ACC112 (cell line): ENCODE results near the gene MAGI1.

Experiments
- H2AFZ ChIP-seq: fragments of 200-600 bp; sonication (generic); one replicate; pipeline ENCODE4 v1.6.0; 2017; ENCODE audit warnings: antibody characterized with exemption, low read length; ENCODE audit not compliant: unreplicated experiment
- H3K27ac ChIP-seq: fragments of 200-600 bp; sonication (generic); 2 replicates; pipeline ENCODE4 v1.5.1; 2014; ENCODE audit warnings: low read depth, mild to moderate bottlenecking, antibody characterized with exemption, low read length, moderate library complexity
- H3K27me3 ChIP-seq: fragments of 200-600 bp; sonication (generic); 2 replicates; pipeline ENCODE4 v1.6.1; 2014; ENCODE audit warnings: mild to moderate bottlenecking, antibody characterized with exemption, low read length, moderate library complexity, mixed read lengths; ENCODE audit not compliant: insufficient read depth
- H3K36me3 ChIP-seq: fragments of 200-600 bp; sonication (generic); 2 replicates; pipeline ENCODE4 v1.6.1; 2016; ENCODE audit warnings: mild to moderate bottlenecking, antibody characterized with exemption, low read length, moderate library complexity, mixed read lengths; ENCODE audit not compliant: insufficient read depth
- H3K4me1 ChIP-seq: fragments of 200-600 bp; sonication (generic); one replicate; pipeline ENCODE4 v1.6.1; 2016; ENCODE audit warnings: low read length, mixed read lengths; ENCODE audit not compliant: insufficient read depth, unreplicated experiment, control insufficient read depth
- H3K4me3 ChIP-seq: fragments of 200-600 bp; sonication (generic); 2 replicates; pipeline ENCODE4 v1.5.1; 2014; ENCODE audit warnings: mild to moderate bottlenecking, low read depth, low read length
- H3K79me2 ChIP-seq: fragments of 200-600 bp; sonication (generic); one replicate; pipeline ENCODE4 v1.6.0; 2016; ENCODE audit warnings: low read length; ENCODE audit not compliant: control insufficient read depth, unreplicated experiment, insufficient read depth

Gene MAGI1

GRCh38 chr3:65584002-65584401 is 454.7 kb downstream of the MAGI1 start:
- Histone ChIP-seq H3K27me3 (no peaks in the 10 kb centered on the region), H3K79me2 (no peaks in the 10 kb centered on the region), H2AFZ (no peak overlapping the region)

GRCh38 chr3:65583188-65583587 is 455.5 kb downstream of the MAGI1 start:
- Histone ChIP-seq H3K27ac (no peak overlapping the region), H3K79me2 (no peaks in the 10 kb centered on the region), H3K36me3 (no peaks in the 10 kb centered on the region), H3K27me3 (no peaks in the 10 kb centered on the region), H2AFZ (no peak overlapping the region), H3K4me3 (no peak overlapping the region), H3K4me1 (no peaks in the 10 kb centered on the region)

More at GRCh38 chr3:65584002-65584401, 454.7 kb downstream of the MAGI1 start:
- H3K27ac ChIP-seq: no peak overlapping the region
- H3K4me1 ChIP-seq: no peaks in the 10 kb centered on the region
- H3K36me3 ChIP-seq: no peaks in the 10 kb centered on the region
- H3K4me3 ChIP-seq: no peak overlapping the region

- Histone ChIP-seq H3K27ac (no peak overlapping the region), H3K4me3 (no peak overlapping the region), H3K36me3 (no peaks in the 10 kb centered on the region), H3K27me3 (no peaks in the 10 kb centered on the region), H3K4me1 (no peaks in the 10 kb centered on the region), H2AFZ (no peak overlapping the region), H3K79me2 (no peaks in the 10 kb centered on the region)
Observed at GRCh38 chr3:65582012-65582717, 456.6 kb downstream of the MAGI1 start.

GRCh38 chr3:65581313-65581712 is 457.4 kb downstream of the MAGI1 start:
- Histone ChIP-seq H3K36me3 (no peaks in the 10 kb centered on the region), H3K27ac (no peak overlapping the region), H2AFZ (no peak overlapping the region), H3K4me1 (peaks cover 8% of the 10 kb centered on the region), H3K27me3 (no peaks in the 10 kb centered on the region), H3K79me2 (no peaks in the 10 kb centered on the region), H3K4me3 (no peak overlapping the region)

- Histone ChIP-seq H3K27me3 (no peaks in the 10 kb centered on the region), H2AFZ (no peak overlapping the region), H3K36me3 (no peaks in the 10 kb centered on the region; the same call in 1 of the 2 replicates), H3K4me3 (no peak overlapping the region), H3K27ac (no peak overlapping the region), H3K4me1 (peaks cover 26% of the 10 kb centered on the region), H3K79me2 (no peaks in the 10 kb centered on the region)
Observed at GRCh38 chr3:65578861-65579260, 459.9 kb downstream of the MAGI1 start.

- Histone ChIP-seq H3K27ac (no peak overlapping the region), H3K27me3 (no peaks in the 10 kb centered on the region), H3K4me1 (peaks cover 26% of the 10 kb centered on the region), H2AFZ (no peak overlapping the region), H3K36me3 (peaks cover 5% of the 10 kb centered on the region; the same call in 1 of the 2 replicates), H3K79me2 (no peaks in the 10 kb centered on the region), H3K4me3 (no peak overlapping the region)
Observed at GRCh38 chr3:65577843-65578430, 460.8 kb downstream of the MAGI1 start.

- peak overlapping the region; percentile 88 for H3K27ac ChIP-seq
- no peaks in the 10 kb centered on the region for H3K79me2 ChIP-seq
- H2AFZ ChIP-seq: no peak overlapping the region
Observed at GRCh38 chr3:65576966-65577365, 461.8 kb downstream of the MAGI1 start.

GRCh38 chr3:65576228-65576627 is 462.5 kb downstream of the MAGI1 start:
- Histone ChIP-seq H2AFZ (no peak overlapping the region), H3K4me3 (peak overlapping the region; percentile 36; the same call in 1 of the 2 replicates), H3K36me3 (peaks cover 5% of the 10 kb centered on the region; the same call in 1 of the 2 replicates), H3K79me2 (no peaks in the 10 kb centered on the region), H3K27me3 (no peaks in the 10 kb centered on the region), H3K27ac (peak overlapping the region; percentile 88), H3K4me1 (peaks cover 26% of the 10 kb centered on the region)

More at GRCh38 chr3:65576966-65577365, 461.8 kb downstream of the MAGI1 start:
- Histone ChIP-seq H3K4me3 (peak overlapping the region; percentile 36; the same call in 1 of the 2 replicates), H3K4me1 (peaks cover 26% of the 10 kb centered on the region), H3K27me3 (no peaks in the 10 kb centered on the region), H3K36me3 (peaks cover 5% of the 10 kb centered on the region; the same call in 1 of the 2 replicates)

GRCh38 chr3:65575376-65575840 is 463.3 kb downstream of the MAGI1 start:
- no peaks in the 10 kb centered on the region for H3K27me3 ChIP-seq
- peak overlapping the region; percentile 88 for H3K27ac ChIP-seq
- peak overlapping the region; percentile 70 for H2AFZ ChIP-seq
- peaks cover 5% of the 10 kb centered on the region; the same call in 1 of the 2 replicates for H3K36me3 ChIP-seq
- H3K4me1 ChIP-seq: peaks cover 26% of the 10 kb centered on the region
- H3K79me2 ChIP-seq: no peaks in the 10 kb centered on the region
- H3K4me3 ChIP-seq: peak overlapping the region; percentile 36

- Histone ChIP-seq H3K27me3 (no peaks in the 10 kb centered on the region), H3K36me3 (peaks cover 5% of the 10 kb centered on the region; the same call in 1 of the 2 replicates), H3K79me2 (no peaks in the 10 kb centered on the region)
Observed at GRCh38 chr3:65573548-65574116, 465.1 kb downstream of the MAGI1 start.

More at GRCh38 chr3:65573548-65574116, 465.1 kb downstream of the MAGI1 start:
- H2AFZ ChIP-seq: no peak overlapping the region
- no peak overlapping the region for H3K27ac ChIP-seq
- peaks cover 35% of the 10 kb centered on the region for H3K4me1 ChIP-seq
- no peak overlapping the region for H3K4me3 ChIP-seq
